CD4-positive, alpha-beta T cell (primary cell): Measurements from ENCODE around the gene TAF11L10. TPM values are rescaled to one million over a fixed set of nuclear protein-coding genes. Genes with fewer than 3 reads are reported as not detected.
"Not testable (repeated sequence)": the region's sequence is repeated elsewhere in the genome, so short reads cannot be mapped to it uniquely, and the experiment has no call there.

ENCODE experiments used
- ATAC-seq: fragments of 200-7000 bp; cut with Tn5 transposase; one replicate; pipeline ENCODE4 v1.10.0; 2022; ENCODE audit warnings: mild to moderate bottlenecking; ENCODE audit not compliant: poor library complexity
- CTCF ChIA-PET: fragments of 350-600 bp; sonication (Branson Sonifier 250); formaldehyde crosslinking; loops from one replicate; lab custom pipeline; 2021; ENCODE audit warnings: antibody characterized with exemption, inconsistent platforms; lab: Charles Lee
- POLR2A ChIA-PET: fragments of 350-600 bp; sonication (Branson Sonifier 250); formaldehyde crosslinking; loops from one replicate; lab custom pipeline; 2021; ENCODE audit warnings: antibody characterized with exemption, inconsistent platforms; lab: Charles Lee
- DNase-seq, 14 experiments: peaks; one replicate each; pipeline ENCODE4 v3.0.0-alpha.2; 2013 to 2020; ENCODE audit warnings: mixed read lengths in 2 of 14
- H3K27ac ChIP-seq, 2 donors: one replicate each; pipeline versions ENCODE4 v1.5.1 to v1.7.0; 2013; ENCODE audit warnings: low read length in 2 of 2, low read depth in 1 of 2, mild to moderate bottlenecking in 1 of 2
- H3K27me3 ChIP-seq, 2 experiments: 1 replicate in 1 of 2; 2 replicates in 1 of 2; pipeline versions ENCODE4 v1.6.1 to v1.7.0; 2013; ENCODE audit warnings: low read length in 2 of 2, control low read depth in 1 of 2, mild to moderate bottlenecking in 1 of 2, moderate library complexity in 1 of 2; ENCODE audit not compliant: insufficient read depth in 2 of 2, control insufficient read depth in 1 of 2
- H3K36me3 ChIP-seq: one replicate; pipeline ENCODE4 v1.6.1; 2013; ENCODE audit warnings: low read length, control low read depth; ENCODE audit not compliant: insufficient read depth
- H3K4me1 ChIP-seq: one replicate; pipeline ENCODE4 v1.6.1; 2013; ENCODE audit warnings: low read length, control low read depth; ENCODE audit not compliant: insufficient read depth
- H3K4me3 ChIP-seq: one replicate; pipeline ENCODE4 v1.5.1; 2013; ENCODE audit warnings: mild to moderate bottlenecking, low read length, moderate library complexity
- H3K9me3 ChIP-seq, 2 experiments: 1 replicate in 1 of 2; 2 replicates in 1 of 2; pipeline versions ENCODE4 v1.6.1 to v1.7.0; 2013; ENCODE audit warnings: low read length in 2 of 2, mild to moderate bottlenecking in 2 of 2, control low read depth in 1 of 2, moderate library complexity in 1 of 2; ENCODE audit not compliant: control insufficient read depth in 1 of 2, insufficient read depth in 1 of 2
- H3K27ac Mint-ChIP-seq: one replicate; pipeline ENCODE4 v1.8.0; 2020; ENCODE audit warnings: mixed read lengths
- H3K27me3 Mint-ChIP-seq: one replicate; pipeline ENCODE4 v1.8.0; 2021; ENCODE audit warnings: mixed read lengths
- H3K36me3 Mint-ChIP-seq: one replicate; pipeline ENCODE4 v1.8.0; 2021; ENCODE audit warnings: low read depth, mixed read lengths
- H3K4me1 Mint-ChIP-seq: one replicate; pipeline ENCODE4 v1.8.0; 2021; ENCODE audit warnings: low read depth, mixed read lengths
- H3K4me3 Mint-ChIP-seq: one replicate; pipeline ENCODE4 v1.8.0; 2020; ENCODE audit warnings: mild to moderate bottlenecking, mixed read lengths
- H3K9me3 Mint-ChIP-seq: one replicate; pipeline ENCODE4 v1.8.0; 2020; ENCODE audit warnings: mixed read lengths
- CTCF ChIP-seq: fragments of 200-600 bp; IDR thresholded peaks from one replicate; pipeline ENCODE4 v1.8.0; 2022; ENCODE audit warnings: antibody characterized with exemption, mild to moderate bottlenecking
- intact Hi-C, 2 experiments: fragments of 100-400 bp; cut with DNase I in 1 of 2; cut with micrococcal nuclease in 1 of 2; formaldehyde crosslinking; loops; one replicate each; pipeline versions ENCODE4 v1.15.1 to v1.9.0; 2023 to 2025; cut with DNase I, micrococcal nuclease
- total RNA-seq, 174 experiments: library from RNA in 2 of 174; stranded (reverse) in 2 of 174; gene quantifications; one replicate each; pipeline ENCODE4 v1.2.3 and lab custom pipeline; 2021 to 2026

The TAF11L10 gene
- total RNA-seq, 2 experiments from 2014 or later: not detected

- POLR2A ChIA-PET: no interaction called here
- Mint-ChIP-seq H3K4me3 (no peak overlapping the region), H3K27ac (no peak overlapping the region), H3K36me3 (no peaks in the 10 kb centered on the region), H3K9me3 (no peaks in the 10 kb centered on the region), H3K4me1 (no peaks in the 10 kb centered on the region), H3K27me3 (no peaks in the 10 kb centered on the region)
- H3K27me3 ChIP-seq: no peaks in the 10 kb centered on the region
- CTCF ChIA-PET: no interaction called here
- TF ChIP-seq CTCF: no peak
- ATAC-seq (no peak), DNase-seq (no peak)
- intact Hi-C loops: no loop called here
- H3K36me3 ChIP-seq: no peaks in the 10 kb centered on the region
- peaks cover 0 to 15% of the 10 kb centered on the region in 2 experiments for H3K9me3 ChIP-seq
- H3K4me1 ChIP-seq: no peaks in the 10 kb centered on the region
- no peak overlapping the region for H3K27ac ChIP-seq
- H3K4me3 ChIP-seq: no peak overlapping the region
These were observed 7.3 kb upstream of the TAF11L10 start for GRCh38 chr5:17604951-17605350.

GRCh38 chr5:17603880-17604279 is 6.3 kb upstream of the TAF11L10 start, which contains the start of gene TAF11L11:
Gene TAF11L11 (plus strand): TSS chr5:17604183.
- H3K4me1 ChIP-seq, H3K27ac Mint-ChIP-seq, H3K4me3 ChIP-seq, POLR2A ChIA-PET, H3K36me3 ChIP-seq, H3K4me3 Mint-ChIP-seq, DNase-seq, CTCF ChIA-PET, H3K27me3 Mint-ChIP-seq, H3K4me1 Mint-ChIP-seq, ATAC-seq, intact Hi-C loops, H3K9me3 Mint-ChIP-seq, H3K36me3 Mint-ChIP-seq, H3K27me3 ChIP-seq, H3K27ac ChIP-seq: not testable (repeated sequence)
- peaks cover 0 to 10% of the 10 kb centered on the region in 2 experiments for H3K9me3 ChIP-seq

GRCh38 chr5:17594255-17594654 is 3.4 kb downstream of the TAF11L10 start, which contains the start of gene TAF11L9:
Gene TAF11L9 (minus strand): TSS chr5:17594394.
- DNase-seq, CTCF ChIA-PET, H3K27ac Mint-ChIP-seq, H3K4me1 ChIP-seq, POLR2A ChIA-PET, H3K27ac ChIP-seq, H3K27me3 Mint-ChIP-seq, H3K4me1 Mint-ChIP-seq, intact Hi-C loops, H3K36me3 Mint-ChIP-seq, H3K27me3 ChIP-seq, H3K4me3 Mint-ChIP-seq, H3K4me3 ChIP-seq, H3K9me3 ChIP-seq, H3K36me3 ChIP-seq, H3K9me3 Mint-ChIP-seq, ATAC-seq: not testable (repeated sequence)

GRCh38 chr5:17590860-17591259 is 6.8 kb downstream of the TAF11L10 start, which contains the start of gene TAF11L8:
Gene TAF11L8 (minus strand): TSS chr5:17590960.
- H3K4me1 ChIP-seq, intact Hi-C loops, CTCF ChIA-PET, DNase-seq, H3K27me3 ChIP-seq, H3K36me3 ChIP-seq, H3K27ac Mint-ChIP-seq, H3K36me3 Mint-ChIP-seq, H3K9me3 ChIP-seq, H3K27me3 Mint-ChIP-seq, H3K4me1 Mint-ChIP-seq, H3K27ac ChIP-seq, H3K4me3 Mint-ChIP-seq, POLR2A ChIA-PET, H3K4me3 ChIP-seq, H3K9me3 Mint-ChIP-seq, ATAC-seq: not testable (repeated sequence)

GRCh38 chr5:17585658-17586057 is 12.0 kb downstream of the TAF11L10 start, which contains the start of gene TAF11L7:
Gene TAF11L7 (minus strand): TSS chr5:17585758.
- POLR2A ChIA-PET, H3K27ac Mint-ChIP-seq, H3K27ac ChIP-seq, H3K9me3 Mint-ChIP-seq, H3K4me1 ChIP-seq, H3K27me3 ChIP-seq, H3K9me3 ChIP-seq, H3K4me3 Mint-ChIP-seq, intact Hi-C loops, H3K4me1 Mint-ChIP-seq, DNase-seq, H3K27me3 Mint-ChIP-seq, H3K36me3 Mint-ChIP-seq, ATAC-seq, H3K4me3 ChIP-seq, CTCF ChIA-PET, H3K36me3 ChIP-seq: not testable (repeated sequence)

Other genes starting within 250 kb of the TAF11L10 start
- gene TAF11L2, start 99.6 kb downstream of the TAF11L10 start, total RNA-seq: not detected
- not detected for gene TAF11L3, start 79.5 kb downstream of the TAF11L10 start, total RNA-seq
- not detected for gene TAF11L4, start 76.0 kb downstream of the TAF11L10 start, total RNA-seq
- not detected for gene TAF11L5, start 72.6 kb downstream of the TAF11L10 start, total RNA-seq
- not detected for gene TAF11L6, start 69.2 kb downstream of the TAF11L10 start, total RNA-seq
- not detected for gene TAF11L7, start 12.1 kb downstream of the TAF11L10 start, total RNA-seq
- gene TAF11L8, start 6.9 kb downstream of the TAF11L10 start, total RNA-seq: not detected
- not detected for gene TAF11L9, start 3.4 kb downstream of the TAF11L10 start, total RNA-seq
- gene TAF11L11, start 6.4 kb upstream of the TAF11L10 start, total RNA-seq: not detected
- not detected for gene TAF11L12, start 12.6 kb upstream of the TAF11L10 start, total RNA-seq
- not detected for gene TAF11L13, start 34.3 kb upstream of the TAF11L10 start, total RNA-seq
- not detected for gene TAF11L14, start 36.6 kb upstream of the TAF11L10 start, total RNA-seq